K562 (cell line): ENCODE data around the gene PPP1R36. TPM values are rescaled to one million over a fixed set of nuclear protein-coding genes. Genes with fewer than 3 reads are reported as not detected.

Experiments used
- ATAC-seq: fragments of 200-7000 bp; cut with Tn5 transposase; 3 replicates; pipeline ENCODE4 v1.9.1; 2020; ENCODE audit warnings: moderate library complexity
- BruUV-seq: library from RNA; stranded (reverse); fragments of 400-500 nt; replicated peaks from 2 replicates; lab custom pipeline; 2021; lab: Mats Ljungman, UMichigan
- CTCF ChIA-PET: fragments of 300-600 bp; formaldehyde crosslinking; extraction: SDS; loops from one replicate; lab custom pipeline; 2021; ENCODE audit warnings: low intra/inter-chr PET ratio; lab: Yijun Ruan, JAX
- POLR2A ChIA-PET: fragments of 300-600, 350-650 bp; sonication (Branson Sonifier 250); formaldehyde crosslinking; extraction: SDS; loops from one replicate; lab custom pipeline; 2021; ENCODE audit warnings: antibody characterized with exemption, inconsistent platforms; lab: Yijun Ruan, JAX
- DNase-seq, 4 experiments: peaks; one replicate each; pipeline versions ENCODE4 v3.0.0 to v3.0.0-alpha.2; 2011 to 2018; ENCODE audit warnings: low spot score in 3 of 4, mixed read lengths in 3 of 4; ENCODE audit errors: extremely low read depth in 1 of 4
- FAIRE-seq: peaks from 2 replicates; lab custom pipeline; 2011; peaks lifted over from hg19 to GRCh38; lab: Jason Lieb, UNC
- H2AFZ ChIP-seq: 2 replicates; pipeline ENCODE4 v1.6.0; 2011; ENCODE audit warnings: low read depth, low read length, control low read depth, inconsistent platforms
- H3K27ac ChIP-seq: fragments of 200-600 bp; 3 replicates; pipeline ENCODE4 v1.8.0; 2011; ENCODE audit warnings: low read depth, mild to moderate bottlenecking, control low read depth, inconsistent platforms, low read length, moderate library complexity, mixed read lengths; ENCODE audit errors: extremely low read depth
- H3K27me3 ChIP-seq, 2 experiments: fragments of 300-600 bp in 1 of 2; 2 replicates in 1 of 2; 3 replicates in 1 of 2; pipeline versions ENCODE4 v1.6.0 to v1.8.0; 2011; ENCODE audit warnings: inconsistent platforms in 2 of 2, low read length in 2 of 2, mild to moderate bottlenecking in 1 of 2, mixed read lengths in 1 of 2, moderate library complexity in 1 of 2; ENCODE audit not compliant: control insufficient read depth in 2 of 2, insufficient read depth in 2 of 2
- H3K36me3 ChIP-seq: fragments of 300-600 bp; 3 replicates; pipeline ENCODE4 v1.8.0; 2011; ENCODE audit warnings: mild to moderate bottlenecking, low read length, inconsistent platforms; ENCODE audit not compliant: control insufficient read depth, insufficient read depth
- H3K4me1 ChIP-seq, 2 experiments: fragments of 200-600 bp in 1 of 2; replicated peaks in 1 of 2; 2 replicates in 1 of 2; 3 replicates in 1 of 2; pipeline versions ENCODE4 v1.5.1 to v1.8.0; 2011; ENCODE audit warnings: inconsistent platforms in 2 of 2, low read length in 2 of 2, mild to moderate bottlenecking in 1 of 2, mixed read lengths in 1 of 2, moderate library complexity in 1 of 2; ENCODE audit not compliant: control insufficient read depth in 2 of 2, insufficient read depth in 2 of 2
- H3K4me2 ChIP-seq: 2 replicates; pipeline ENCODE4 v1.6.1; 2011; ENCODE audit warnings: low read length, control low read depth, inconsistent platforms, mixed read lengths; ENCODE audit not compliant: insufficient read depth
- H3K4me3 ChIP-seq: fragments of 200-600 bp; sonication (generic), shearing (Covaris generic); 2 replicates; pipeline ENCODE4 v1.5.1; 2016; ENCODE audit warnings: control low read depth, inconsistent platforms
- H3K79me2 ChIP-seq: fragments of 200-600 bp; 3 replicates; pipeline ENCODE4 v1.8.0; 2011; ENCODE audit warnings: low read length, inconsistent platforms; ENCODE audit not compliant: control insufficient read depth, insufficient read depth
- H3K9ac ChIP-seq, 2 experiments: 2 replicates each; pipeline versions ENCODE4 v1.6.0 to v1.6.1; 2011; ENCODE audit warnings: low read depth in 2 of 2, low read length in 2 of 2, control low read depth in 1 of 2, inconsistent platforms in 1 of 2, mild to moderate bottlenecking in 1 of 2, mixed read lengths in 1 of 2; ENCODE audit not compliant: insufficient read depth in 1 of 2
- H3K9me1 ChIP-seq: one replicate; pipeline ENCODE4 v1.6.0; 2011; ENCODE audit warnings: inconsistent platforms, mild to moderate bottlenecking, low read length, moderate library complexity; ENCODE audit not compliant: control insufficient read depth, insufficient read depth
- H3K9me3 ChIP-seq: replicated peaks from 2 replicates; pipeline ENCODE4 v1.5.1; 2011; ENCODE audit warnings: low read depth, low read length, inconsistent platforms; ENCODE audit not compliant: control insufficient read depth, insufficient read depth
- H4K20me1 ChIP-seq: replicated peaks from 2 replicates; pipeline ENCODE4 v1.6.1; 2011; ENCODE audit warnings: low read length, inconsistent platforms, mixed read lengths; ENCODE audit not compliant: control insufficient read depth, insufficient read depth
- C11orf30 ChIP-seq: fragments of 450-650 bp; IDR thresholded peaks from 2 replicates; pipeline ENCODE4 v1.6.1; 2016; ENCODE audit warnings: low read depth, mild to moderate bottlenecking
- HNRNPLL ChIP-seq: fragments of 200-400 bp; formaldehyde crosslinking; IDR thresholded peaks from 2 replicates; pipeline ENCODE4 v1.6.1; 2017; ENCODE audit warnings: low read length, low read depth, mild to moderate bottlenecking; ENCODE audit not compliant: poor library complexity, severe bottlenecking
- MAFG ChIP-seq: fragments of 450-650 bp; conservative IDR thresholded peaks from 2 replicates; pipeline ENCODE4 v1.6.1; 2016; ENCODE audit warnings: missing genetic modification characterization, missing compliant biosample characterization
- MXI1 ChIP-seq: IDR thresholded peaks from 2 replicates; pipeline ENCODE4 v1.6.1; 2011; ENCODE audit warnings: low read depth, mild to moderate bottlenecking, improper control_type of control experiment, low read length
- NFE2L1 ChIP-seq: fragments of 450-650 bp; IDR thresholded peaks from 2 replicates; pipeline ENCODE4 v1.6.1; 2016; ENCODE audit warnings: missing genetic modification characterization, low read depth, mild to moderate bottlenecking, missing compliant biosample characterization, moderate library complexity, borderline replicate concordance
- NR3C1 ChIP-seq: sonication (generic); formaldehyde crosslinking; IDR thresholded peaks from 2 replicates; pipeline ENCODE4 v1.8.1; 2022; ENCODE audit warnings: missing genetic modification reagents
- NUFIP1 ChIP-seq: fragments of 450-650 bp; IDR thresholded peaks from 2 replicates; pipeline ENCODE4 v1.6.1; 2018; ENCODE audit not compliant: partially characterized antibody
- PPARD ChIP-seq: fragments of 250-450 bp; sonication (Bioruptor Pico); IDR thresholded peaks from 2 replicates; pipeline ENCODE4 v1.8.0; 2022; ENCODE audit warnings: inconsistent platforms, mild to moderate bottlenecking, moderate library complexity
- TAF9B ChIP-seq: fragments of 450-650 bp; IDR thresholded peaks from 2 replicates; pipeline ENCODE4 v1.6.1; 2018; ENCODE audit warnings: mild to moderate bottlenecking; ENCODE audit not compliant: partially characterized antibody
- ZNF121 ChIP-seq: sonication (generic); formaldehyde crosslinking; conservative IDR thresholded peaks from 2 replicates; pipeline ENCODE4 v1.8.0; 2022; ENCODE audit warnings: missing genetic modification reagents
- ZNF316 ChIP-seq: fragments of 450-650 bp; IDR thresholded peaks from 2 replicates; pipeline ENCODE4 v1.6.1; 2016
- WGBS: fragments of 100-300 bp; shearing (Covaris generic); methylation state at CpG from one replicate; pipeline ENCODE4 v1.1.6; 2016; ENCODE audit warnings: low coverage, mixed read lengths; ENCODE audit not compliant: insufficient coverage; ENCODE audit errors: missing lambda C conversion rate; 5-methylcytosine and 5-hydroxymethylcytosine counted together
- in situ Hi-C: fragments of 300-500 bp; cut with MboI; formaldehyde crosslinking; loops from 4 replicates; pipeline ENCODE4 v1.15.0; 2018; ENCODE audit warnings: inconsistent platforms, mixed read lengths
- intact Hi-C: fragments of 100-400 bp; cut with micrococcal nuclease; formaldehyde crosslinking; loops from 2 replicates; pipeline ENCODE4 v1.14.2; 2022
- polyA plus RNA-seq, 8 experiments: library from polyadenylated mRNA; depleted of rRNA in 4 of 8; stranded (reverse) in 5 of 8; unstranded in 3 of 8; fragments of >200 nt; fragmentation: Nextera tagmentation in 2 of 8; fragmentation: Illumina TruSeq in 1 of 8; extraction: Ambion mirVana in 2 of 8; extraction: Trizol in 1 of 8; gene quantifications; 2 replicates each; pipeline versions ENCODE4 v1.2.1 to v1.2.3, GENCODE V29; 2011 to 2014; ENCODE audit warnings: inconsistent platforms in 1 of 8, missing spikeins in 1 of 8
- total RNA-seq, 7 experiments: library from RNA; depleted of rRNA in 6 of 7; stranded (reverse); fragments of >200 nt in 6 of 7; fragmentation: Illumina TruSeq in 2 of 7; extraction: Trizol in 2 of 7; gene quantifications; 2 replicates each; pipeline versions ENCODE4 v1.2.1 to v1.2.3, GENCODE V29; 2011 to 2021; ENCODE audit warnings: low replicate concordance in 1 of 7
- TF ChIP-seq, protein P1 (sequence below): fragments of 450-650 bp; formaldehyde crosslinking; IDR thresholded peaks from 2 replicates; pipeline ENCODE4 v1.4.0; 2022; ENCODE audit warnings: missing genetic modification characterization
- TF ChIP-seq, protein P2 (sequence below): sonication (generic); formaldehyde crosslinking; IDR thresholded peaks from 2 replicates; pipeline ENCODE4 v1.8.0; 2023; ENCODE audit warnings: mild to moderate bottlenecking, missing genetic modification reagents

PPP1R36 gene
- total and polyA plus RNA-seq, 9 of the 15 experiments (the other 6 are each of a cell fraction or from before 2014, with no cell fraction given), result 0.29 TPM; not detected in 8

DNA sequence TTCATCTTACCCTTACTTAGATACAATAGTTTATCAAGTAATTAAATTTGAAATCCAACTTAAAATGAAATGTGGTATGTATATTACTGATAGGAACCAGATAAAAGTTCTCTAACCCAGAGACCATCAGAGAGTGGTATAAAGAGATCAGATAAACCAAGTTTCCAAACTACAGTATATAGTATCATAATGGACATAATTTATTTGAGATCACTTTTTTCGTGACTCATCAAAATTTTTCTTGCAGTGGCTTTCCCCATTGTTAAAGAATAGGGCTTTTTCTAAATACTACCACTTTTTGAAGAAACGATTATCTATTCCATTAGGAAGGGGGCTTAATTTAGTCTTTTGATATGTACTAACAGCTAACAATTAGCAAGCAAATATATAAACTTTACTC, 24.4 kb upstream of the PPP1R36 start:
- peaks cover 9% of the 10 kb centered on the region; the same call in 1 of the 3 replicates for H3K36me3 ChIP-seq
- no peak overlapping the region for H3K4me2 ChIP-seq
- 0 out of 2 replicates have a peak, but pooled peaks have one; percentile 30 for TF ChIP-seq ZNF316
- TF ChIP-seq, protein P1, sequence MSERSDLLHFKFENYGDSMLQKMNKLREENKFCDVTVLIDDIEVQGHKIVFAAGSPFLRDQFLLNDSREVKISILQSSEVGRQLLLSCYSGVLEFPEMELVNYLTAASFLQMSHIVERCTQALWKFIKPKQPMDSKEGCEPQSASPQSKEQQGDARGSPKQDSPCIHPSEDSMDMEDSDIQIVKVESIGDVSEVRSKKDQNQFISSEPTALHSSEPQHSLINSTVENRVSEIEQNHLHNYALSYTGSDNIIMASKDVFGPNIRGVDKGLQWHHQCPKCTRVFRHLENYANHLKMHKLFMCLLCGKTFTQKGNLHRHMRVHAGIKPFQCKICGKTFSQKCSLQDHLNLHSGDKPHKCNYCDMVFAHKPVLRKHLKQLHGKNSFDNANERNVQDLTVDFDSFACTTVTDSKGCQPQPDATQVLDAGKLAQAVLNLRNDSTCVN (CRISPR knock-in tag), result no peak
- no peak for TF ChIP-seq HNRNPLL
- no peak for TF ChIP-seq MXI1
- peak; percentile 53; the same call in 1 of the 2 replicates for TF ChIP-seq C11orf30
- no peak for TF ChIP-seq TAF9B
- no peak for TF ChIP-seq ZNF121 (CRISPR knock-in tag)
- no peak for TF ChIP-seq NR3C1 (CRISPR knock-in tag)
- TF ChIP-seq NUFIP1, result no peak
- peak; percentile 35; the same call in 1 of the 2 replicates for TF ChIP-seq MAFG
- TF ChIP-seq, protein P2, sequence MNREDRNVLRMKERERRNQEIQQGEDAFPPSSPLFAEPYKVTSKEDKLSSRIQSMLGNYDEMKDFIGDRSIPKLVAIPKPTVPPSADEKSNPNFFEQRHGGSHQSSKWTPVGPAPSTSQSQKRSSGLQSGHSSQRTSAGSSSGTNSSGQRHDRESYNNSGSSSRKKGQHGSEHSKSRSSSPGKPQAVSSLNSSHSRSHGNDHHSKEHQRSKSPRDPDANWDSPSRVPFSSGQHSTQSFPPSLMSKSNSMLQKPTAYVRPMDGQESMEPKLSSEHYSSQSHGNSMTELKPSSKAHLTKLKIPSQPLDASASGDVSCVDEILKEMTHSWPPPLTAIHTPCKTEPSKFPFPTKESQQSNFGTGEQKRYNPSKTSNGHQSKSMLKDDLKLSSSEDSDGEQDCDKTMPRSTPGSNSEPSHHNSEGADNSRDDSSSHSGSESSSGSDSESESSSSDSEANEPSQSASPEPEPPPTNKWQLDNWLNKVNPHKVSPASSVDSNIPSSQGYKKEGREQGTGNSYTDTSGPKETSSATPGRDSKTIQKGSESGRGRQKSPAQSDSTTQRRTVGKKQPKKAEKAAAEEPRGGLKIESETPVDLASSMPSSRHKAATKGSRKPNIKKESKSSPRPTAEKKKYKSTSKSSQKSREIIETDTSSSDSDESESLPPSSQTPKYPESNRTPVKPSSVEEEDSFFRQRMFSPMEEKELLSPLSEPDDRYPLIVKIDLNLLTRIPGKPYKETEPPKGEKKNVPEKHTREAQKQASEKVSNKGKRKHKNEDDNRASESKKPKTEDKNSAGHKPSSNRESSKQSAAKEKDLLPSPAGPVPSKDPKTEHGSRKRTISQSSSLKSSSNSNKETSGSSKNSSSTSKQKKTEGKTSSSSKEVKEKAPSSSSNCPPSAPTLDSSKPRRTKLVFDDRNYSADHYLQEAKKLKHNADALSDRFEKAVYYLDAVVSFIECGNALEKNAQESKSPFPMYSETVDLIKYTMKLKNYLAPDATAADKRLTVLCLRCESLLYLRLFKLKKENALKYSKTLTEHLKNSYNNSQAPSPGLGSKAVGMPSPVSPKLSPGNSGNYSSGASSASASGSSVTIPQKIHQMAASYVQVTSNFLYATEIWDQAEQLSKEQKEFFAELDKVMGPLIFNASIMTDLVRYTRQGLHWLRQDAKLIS, result no peak
- TF ChIP-seq NFE2L1 (tag), result peak; percentile 57; the same call in 1 of the 2 replicates
- no peak for TF ChIP-seq PPARD (CRISPR knock-in tag)
- H3K27me3 ChIP-seq, result no peaks in the 10 kb centered on the region
- 70% methylated on average over 2 of the region's 2 CpGs for WGBS
- no peak for ATAC-seq
- no peak overlapping the region for H3K4me3 ChIP-seq
- H2AFZ ChIP-seq, result no peak overlapping the region
- H3K9me1 ChIP-seq, result no peaks in the 10 kb centered on the region
- H4K20me1 ChIP-seq, result no peaks in the 10 kb centered on the region
- intact Hi-C loops, result no loop called here
- no peak for FAIRE-seq
- in situ Hi-C loops, result no loop called here
- no TSS peak for BruUV-seq
- ChIA-PET CTCF (no interaction called here), POLR2A (no interaction called here)
- no peak overlapping the region for H3K27ac ChIP-seq
- H3K9ac ChIP-seq, result no peak overlapping the region
- no peaks in the 10 kb centered on the region for H3K79me2 ChIP-seq
- H3K9me3 ChIP-seq, result no peaks in the 10 kb centered on the region
- DNase-seq, result no peak
- H3K4me1 ChIP-seq, result no peaks in the 10 kb centered on the region
